Endodermal cell (in vitro differentiated cells): ENCODE results near the gene NNAT. TPM values are rescaled to one million over a fixed set of nuclear protein-coding genes. Genes with fewer than 3 reads are reported as not detected.
"Not testable (repeated sequence)": the region's sequence is repeated elsewhere in the genome, so short reads cannot be mapped to it uniquely, and the experiment has no call there.

Experiments
- DNase-seq: peaks from one replicate; pipeline ENCODE4 v3.0.0-alpha.2; 2017
- H3K27ac ChIP-seq: 2 replicates; pipeline ENCODE4 v1.5.1; 2013; ENCODE audit warnings: mild to moderate bottlenecking, low read depth, low read length, moderate library complexity
- H3K27me3 ChIP-seq: 2 replicates; pipeline ENCODE4 v1.6.1; 2013; ENCODE audit warnings: mild to moderate bottlenecking, low read length, moderate library complexity; ENCODE audit not compliant: insufficient read depth, control insufficient read depth, poor library complexity, severe bottlenecking
- H3K36me3 ChIP-seq: 2 replicates; pipeline ENCODE4 v1.7.0; 2013; ENCODE audit warnings: mild to moderate bottlenecking, low read length, moderate library complexity; ENCODE audit not compliant: control insufficient read depth, insufficient read depth
- H3K4me1 ChIP-seq: one replicate; pipeline ENCODE4 v1.7.0; 2013; ENCODE audit warnings: low read length; ENCODE audit not compliant: control insufficient read depth, insufficient read depth
- H3K4me3 ChIP-seq: 2 replicates; pipeline ENCODE4 v1.5.1; 2013; ENCODE audit warnings: mild to moderate bottlenecking, low read length, moderate library complexity
- H3K9ac ChIP-seq: 2 replicates; pipeline ENCODE4 v1.6.1; 2013; ENCODE audit warnings: mild to moderate bottlenecking, low read length, moderate library complexity; ENCODE audit not compliant: poor library complexity, severe bottlenecking; ENCODE audit errors: extremely low read depth
- H3K9me3 ChIP-seq: 2 replicates; pipeline ENCODE4 v1.6.1; 2013; ENCODE audit warnings: mild to moderate bottlenecking, low read length, moderate library complexity; ENCODE audit not compliant: control insufficient read depth
- H3K27ac Mint-ChIP-seq: 2 replicates; pipeline ENCODE4 v1.8.0; 2020; ENCODE audit warnings: mixed read lengths
- H3K27me3 Mint-ChIP-seq: 2 replicates; pipeline ENCODE4 v1.8.0; 2021; ENCODE audit warnings: mild to moderate bottlenecking, mixed read lengths; ENCODE audit not compliant: insufficient read depth
- H3K36me3 Mint-ChIP-seq: 2 replicates; pipeline ENCODE4 v1.8.0; 2020; ENCODE audit warnings: low read depth, mixed read lengths
- H3K4me1 Mint-ChIP-seq: 2 replicates; pipeline ENCODE4 v1.8.0; 2020; ENCODE audit warnings: mixed read lengths
- H3K4me3 Mint-ChIP-seq: 2 replicates; pipeline ENCODE4 v1.8.0; 2020; ENCODE audit warnings: mild to moderate bottlenecking, moderate library complexity, mixed read lengths
- H3K9me3 Mint-ChIP-seq: 2 replicates; pipeline ENCODE4 v1.8.0; 2020; ENCODE audit warnings: mild to moderate bottlenecking, mixed read lengths
- CTCF ChIP-seq: fragments of 200-600 bp; sonication (generic); conservative IDR thresholded peaks from 2 replicates; pipeline ENCODE4 v1.5.0; 2021; ENCODE audit warnings: antibody characterized with exemption, mild to moderate bottlenecking
- WGBS, 2 experiments: methylation state at CpG; one replicate each; pipeline versions ENCODE4 v1.1.5 to v1.1.7; 2013; ENCODE audit warnings: missing lambda C conversion rate in 2 of 2, mixed read lengths in 1 of 2; ENCODE audit not compliant: insufficient coverage in 1 of 2, insufficient read length in 1 of 2; 5-methylcytosine and 5-hydroxymethylcytosine counted together
- total RNA-seq, 2 donors: library from RNA; stranded (reverse); fragmentation: NEBNext Ultra II Directional in 1 of 2; extraction: Animal tissue kit (Norgen Biotek cat#: 25700) in 1 of 2; gene quantifications; 2 replicates in 1 of 2; 3 replicates in 1 of 2; pipeline ENCODE4 v1.2.1, GENCODE V29; 2021

NNAT gene
- total RNA-seq, 2 donors from 2014 or later = 16.8 to 27.3 TPM

GRCh38 chr20:37538003-37538402, 17.0 kb downstream of the NNAT start:
- Histone ChIP-seq H3K9ac (no peak overlapping the region), H3K27ac (no peak overlapping the region), H3K9me3 (no peaks in the 10 kb centered on the region), H3K4me3 (no peak overlapping the region), H3K36me3 (no peaks in the 10 kb centered on the region), H3K4me1 (no peaks in the 10 kb centered on the region), H3K27me3 (no peaks in the 10 kb centered on the region)
- no peak for TF ChIP-seq CTCF
- Mint-ChIP-seq H3K4me3 (no peak overlapping the region), H3K27ac (no peak overlapping the region), H3K9me3 (no peaks in the 10 kb centered on the region), H3K27me3 (no peaks in the 10 kb centered on the region), H3K4me1 (peaks cover 11% of the 10 kb centered on the region), H3K36me3 (no peaks in the 10 kb centered on the region)
- 91 to 99% methylated on average over 5 of the region's 5 CpGs for WGBS, 2 experiments
- DNase-seq = peak; percentile 38

- no peak for DNase-seq
- Histone ChIP-seq H3K4me1 (no peaks in the 10 kb centered on the region), H3K9ac (no peak overlapping the region), H3K9me3 (no peaks in the 10 kb centered on the region), H3K36me3 (no peaks in the 10 kb centered on the region), H3K27me3 (no peaks in the 10 kb centered on the region), H3K27ac (no peak overlapping the region), H3K4me3 (no peak overlapping the region)
- 82 to 100% methylated on average over 1 of the region's 4 CpGs for whole genome bisulfite sequencing, 2 experiments
- Mint-ChIP-seq H3K4me1 (peaks cover 10% of the 10 kb centered on the region), H3K27me3 (no peaks in the 10 kb centered on the region), H3K27ac (no peak overlapping the region), H3K36me3 (no peaks in the 10 kb centered on the region), H3K9me3 (no peaks in the 10 kb centered on the region), H3K4me3 (no peak overlapping the region)
- TF ChIP-seq CTCF = no peak
Measured at GRCh38 chr20:37539424-37539823, 18.4 kb downstream of the NNAT start.

- no peaks in the 10 kb centered on the region for H3K9me3 ChIP-seq
- no peak overlapping the region for H3K27ac Mint-ChIP-seq
- no peaks in the 10 kb centered on the region for H3K27me3 ChIP-seq
- no peaks in the 10 kb centered on the region for H3K36me3 Mint-ChIP-seq
- no peak overlapping the region for H3K27ac ChIP-seq
- no peaks in the 10 kb centered on the region for H3K9me3 Mint-ChIP-seq
- H3K4me3 Mint-ChIP-seq = no peak overlapping the region
- no peaks in the 10 kb centered on the region for H3K4me1 ChIP-seq
- H3K4me1 Mint-ChIP-seq = peaks cover 10% of the 10 kb centered on the region
- H3K4me3 ChIP-seq = no peak overlapping the region
- no peak overlapping the region for H3K9ac ChIP-seq
- no peak for DNase-seq
- H3K27me3 Mint-ChIP-seq = no peaks in the 10 kb centered on the region
- TF ChIP-seq CTCF = no peak
- no peaks in the 10 kb centered on the region for H3K36me3 ChIP-seq
- WGBS, 2 experiments = 89 to 100% methylated on average over 2 to 5 of the region's 5 CpGs
Measured at GRCh38 chr20:37540001-37540400, 19.0 kb downstream of the NNAT start.

GRCh38 chr20:37540838-37541237, 19.8 kb downstream of the NNAT start:
- H3K27me3 Mint-ChIP-seq, H3K36me3 ChIP-seq, H3K4me3 Mint-ChIP-seq, H3K9me3 ChIP-seq, DNase-seq, H3K4me1 ChIP-seq, H3K27me3 ChIP-seq, H3K9ac ChIP-seq, H3K27ac ChIP-seq, H3K36me3 Mint-ChIP-seq, H3K9me3 Mint-ChIP-seq, H3K4me3 ChIP-seq, H3K27ac Mint-ChIP-seq: not testable (repeated sequence)
- WGBS, 2 experiments = 73% methylated on average over 1 of the region's 1 CpG; no CpG with 5 or more reads in 1 of the 2 experiments
- peaks cover 10% of the 10 kb centered on the region for H3K4me1 Mint-ChIP-seq
